ENCODE data around the gene OPN1SW. TPM values are rescaled to one million over a fixed set of nuclear protein-coding genes. Genes with fewer than 3 reads are reported as not detected.

Gene OPN1SW
- total and polyA plus RNA-seq, 9 of the 15 experiments (the other 6 are each of a cell fraction or from before 2014, with no cell fraction given), result 0.84 to 1.0 TPM; not detected in 7

DNA sequence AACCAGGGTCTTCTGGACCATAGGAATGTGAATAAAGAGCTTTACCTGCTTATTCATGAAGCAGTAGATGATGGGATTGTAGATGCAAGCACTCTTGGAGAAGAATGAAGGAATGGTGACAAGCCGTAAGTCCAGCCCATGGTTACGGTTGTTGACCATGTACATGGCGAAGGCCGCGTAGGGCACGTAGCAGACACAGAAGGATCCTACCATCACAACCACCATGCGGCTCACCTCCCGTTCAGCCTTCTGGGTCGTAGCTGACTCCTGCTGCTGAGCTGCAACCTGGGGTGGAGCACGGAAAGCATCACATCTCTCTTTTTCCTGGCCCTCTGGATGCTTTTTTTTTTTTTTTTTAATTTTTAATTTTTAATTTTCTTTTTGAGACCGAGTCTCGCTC, 2.0 kb downstream of the OPN1SW start:
- H3K9me3 ChIP-seq (replicated peaks; ENCODE audit: control insufficient read depth, insufficient read depth, low read depth, low read length), result no peaks in the 10 kb centered on the region
- 96% methylated on average over 12 of the region's 12 CpGs for WGBS (ENCODE audit: insufficient coverage, low coverage, missing lambda C conversion rate)
- H3K9ac ChIP-seq (ENCODE audit: insufficient read depth in 1 of 2, low read depth in 2 of 2, low read length in 2 of 2), result no peak overlapping the region
- BruUV-seq (replicated peaks), result no TSS peak
- FAIRE-seq, result no peak
- no peaks in the 10 kb centered on the region for H4K20me1 ChIP-seq (replicated peaks; ENCODE audit: control insufficient read depth, insufficient read depth, low read length)
- peaks cover 51% of the 10 kb centered on the region for H3K36me3 ChIP-seq (ENCODE audit: control insufficient read depth, insufficient read depth, low read length)
- no peak overlapping the region for H3K4me2 ChIP-seq (ENCODE audit: insufficient read depth, low read length)
- H3K4me3 ChIP-seq, result no peak overlapping the region
- peak; percentile 7; the same call in 2 of the 3 replicates for ATAC-seq
- POLR2A ChIA-PET, result interaction anchor here (0.6 to 3.2 kb wide), 6 partner anchors 10 to 74 kb away, joined by 3 to 29 read pairs (median 4); partner anchors contain the start of gene CALU
- H3K9me1 ChIP-seq (ENCODE audit: control insufficient read depth, insufficient read depth, low read length), result no peaks in the 10 kb centered on the region
- peaks cover 0 to 4% of the 10 kb centered on the region in 2 experiments; a peak in 2 of 5 replicates for H3K4me1 ChIP-seq (replicated peaks in 1 of 2; ENCODE audit: control insufficient read depth in 2 of 2, insufficient read depth in 2 of 2, low read length in 2 of 2)
- no peaks in the 10 kb centered on the region for H3K79me2 ChIP-seq (ENCODE audit: control insufficient read depth, insufficient read depth, low read length)
- no peaks in the 10 kb centered on the region for H3K27me3 ChIP-seq (ENCODE audit: control insufficient read depth in 2 of 2, insufficient read depth in 2 of 2, low read length in 2 of 2)
- H2AFZ ChIP-seq (ENCODE audit: low read depth, low read length), result no peak overlapping the region
- intact Hi-C loops (cut with micrococcal nuclease), result no loop called here
- CTCF ChIA-PET (ENCODE audit: low intra/inter-chr PET ratio), result no interaction called here
- DNase-seq (ENCODE audit: extremely low read depth in 1 of 4, low spot score in 3 of 4), result no peak
- in situ Hi-C loops (cut with MboI), result no loop called here
- H3K27ac ChIP-seq (ENCODE audit: extremely low read depth, low read depth, low read length), result no peak overlapping the region
- TF ChIP-seq SAFB2 (IDR thresholded peaks at IDR 0.05; ENCODE audit: borderline replicate concordance, low read depth, low read length, severe bottlenecking) (no peak), FOSL1 (tag; conservative IDR thresholded peaks at IDR 0.05) (no peak), DDX20 (tag; IDR thresholded peaks at IDR 0.05; ENCODE audit: low read depth) (no peak), CHCHD3 (CRISPR knock-in tag; IDR thresholded peaks at IDR 0.05) (no peak), POLR2B (IDR thresholded peaks at IDR 0.05; ENCODE audit: low read depth, partially characterized antibody) (no peak), FOXK1 (CRISPR knock-in tag; IDR thresholded peaks at IDR 0.05; ENCODE audit: borderline replicate concordance) (no peak), MAFF (IDR thresholded peaks at IDR 0.05; ENCODE audit: low read length) (no peak), MTF1 (CRISPR knock-in tag; IDR thresholded peaks at IDR 0.05; ENCODE audit: borderline replicate concordance) (no peak), CBX8 (IDR thresholded peaks at IDR 0.05; ENCODE audit: borderline replicate concordance, extremely low read depth, low read depth, low read length, poor library complexity, severe bottlenecking) (no peak)
- TF ChIP-seq, protein P1, sequence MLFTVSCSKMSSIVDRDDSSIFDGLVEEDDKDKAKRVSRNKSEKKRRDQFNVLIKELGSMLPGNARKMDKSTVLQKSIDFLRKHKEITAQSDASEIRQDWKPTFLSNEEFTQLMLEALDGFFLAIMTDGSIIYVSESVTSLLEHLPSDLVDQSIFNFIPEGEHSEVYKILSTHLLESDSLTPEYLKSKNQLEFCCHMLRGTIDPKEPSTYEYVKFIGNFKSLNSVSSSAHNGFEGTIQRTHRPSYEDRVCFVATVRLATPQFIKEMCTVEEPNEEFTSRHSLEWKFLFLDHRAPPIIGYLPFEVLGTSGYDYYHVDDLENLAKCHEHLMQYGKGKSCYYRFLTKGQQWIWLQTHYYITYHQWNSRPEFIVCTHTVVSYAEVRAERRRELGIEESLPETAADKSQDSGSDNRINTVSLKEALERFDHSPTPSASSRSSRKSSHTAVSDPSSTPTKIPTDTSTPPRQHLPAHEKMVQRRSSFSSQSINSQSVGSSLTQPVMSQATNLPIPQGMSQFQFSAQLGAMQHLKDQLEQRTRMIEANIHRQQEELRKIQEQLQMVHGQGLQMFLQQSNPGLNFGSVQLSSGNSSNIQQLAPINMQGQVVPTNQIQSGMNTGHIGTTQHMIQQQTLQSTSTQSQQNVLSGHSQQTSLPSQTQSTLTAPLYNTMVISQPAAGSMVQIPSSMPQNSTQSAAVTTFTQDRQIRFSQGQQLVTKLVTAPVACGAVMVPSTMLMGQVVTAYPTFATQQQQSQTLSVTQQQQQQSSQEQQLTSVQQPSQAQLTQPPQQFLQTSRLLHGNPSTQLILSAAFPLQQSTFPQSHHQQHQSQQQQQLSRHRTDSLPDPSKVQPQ (CRISPR knock-in tag; IDR thresholded peaks at IDR 0.05; ENCODE audit: borderline replicate concordance), result no peak
- TF ChIP-seq, protein P2, sequence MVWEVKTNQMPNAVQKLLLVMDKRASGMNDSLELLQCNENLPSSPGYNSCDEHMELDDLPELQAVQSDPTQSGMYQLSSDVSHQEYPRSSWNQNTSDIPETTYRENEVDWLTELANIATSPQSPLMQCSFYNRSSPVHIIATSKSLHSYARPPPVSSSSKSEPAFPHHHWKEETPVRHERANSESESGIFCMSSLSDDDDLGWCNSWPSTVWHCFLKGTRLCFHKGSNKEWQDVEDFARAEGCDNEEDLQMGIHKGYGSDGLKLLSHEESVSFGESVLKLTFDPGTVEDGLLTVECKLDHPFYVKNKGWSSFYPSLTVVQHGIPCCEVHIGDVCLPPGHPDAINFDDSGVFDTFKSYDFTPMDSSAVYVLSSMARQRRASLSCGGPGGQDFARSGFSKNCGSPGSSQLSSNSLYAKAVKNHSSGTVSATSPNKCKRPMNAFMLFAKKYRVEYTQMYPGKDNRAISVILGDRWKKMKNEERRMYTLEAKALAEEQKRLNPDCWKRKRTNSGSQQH (CRISPR knock-in tag; IDR thresholded peaks at IDR 0.05), result no peak
- TF ChIP-seq, protein P3, sequence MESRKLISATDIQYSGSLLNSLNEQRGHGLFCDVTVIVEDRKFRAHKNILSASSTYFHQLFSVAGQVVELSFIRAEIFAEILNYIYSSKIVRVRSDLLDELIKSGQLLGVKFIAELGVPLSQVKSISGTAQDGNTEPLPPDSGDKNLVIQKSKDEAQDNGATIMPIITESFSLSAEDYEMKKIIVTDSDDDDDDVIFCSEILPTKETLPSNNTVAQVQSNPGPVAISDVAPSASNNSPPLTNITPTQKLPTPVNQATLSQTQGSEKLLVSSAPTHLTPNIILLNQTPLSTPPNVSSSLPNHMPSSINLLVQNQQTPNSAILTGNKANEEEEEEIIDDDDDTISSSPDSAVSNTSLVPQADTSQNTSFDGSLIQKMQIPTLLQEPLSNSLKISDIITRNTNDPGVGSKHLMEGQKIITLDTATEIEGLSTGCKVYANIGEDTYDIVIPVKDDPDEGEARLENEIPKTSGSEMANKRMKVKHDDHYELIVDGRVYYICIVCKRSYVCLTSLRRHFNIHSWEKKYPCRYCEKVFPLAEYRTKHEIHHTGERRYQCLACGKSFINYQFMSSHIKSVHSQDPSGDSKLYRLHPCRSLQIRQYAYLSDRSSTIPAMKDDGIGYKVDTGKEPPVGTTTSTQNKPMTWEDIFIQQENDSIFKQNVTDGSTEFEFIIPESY (CRISPR knock-in tag; IDR thresholded peaks at IDR 0.05), result peak; percentile 42; the same call in 1 of the 2 replicates
- TF ChIP-seq, protein P4, sequence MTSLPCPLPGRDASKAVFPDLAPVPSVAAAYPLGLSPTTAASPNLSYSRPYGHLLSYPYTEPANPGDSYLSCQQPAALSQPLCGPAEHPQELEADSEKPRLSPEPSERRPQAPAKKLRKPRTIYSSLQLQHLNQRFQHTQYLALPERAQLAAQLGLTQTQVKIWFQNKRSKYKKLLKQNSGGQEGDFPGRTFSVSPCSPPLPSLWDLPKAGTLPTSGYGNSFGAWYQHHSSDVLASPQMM (CRISPR knock-in tag; IDR thresholded peaks at IDR 0.05), result no peak

Data from K562 (cell line).